Memory B cell (primary cell): Measurements from ENCODE around the gene DGKG.

ENCODE experiments used
- ATAC-seq: fragments of 150-1000 bp; cut with Tn5 transposase; 2 replicates; pipeline ENCODE4 v1.10.0; 2021; ENCODE audit warnings: low read depth, mild to moderate bottlenecking, moderate library complexity
- DNase-seq, 2 donors: peaks; one replicate each; pipeline ENCODE4 v3.0.0; 2022; ENCODE audit warnings: low spot score in 2 of 2
- H3K27ac Mint-ChIP-seq: one replicate; pipeline ENCODE4 v1.8.0; 2022; ENCODE audit warnings: mild to moderate bottlenecking, moderate library complexity, mixed read lengths
- H3K27me3 Mint-ChIP-seq: one replicate; pipeline ENCODE4 v1.8.0; 2022; ENCODE audit warnings: mixed read lengths
- H3K36me3 Mint-ChIP-seq: one replicate; pipeline ENCODE4 v1.8.0; 2022; ENCODE audit warnings: mild to moderate bottlenecking, mixed read lengths
- H3K4me1 Mint-ChIP-seq: one replicate; pipeline ENCODE4 v1.8.0; 2022; ENCODE audit warnings: mixed read lengths
- H3K4me3 Mint-ChIP-seq: one replicate; pipeline ENCODE4 v1.8.0; 2022; ENCODE audit warnings: mild to moderate bottlenecking, moderate library complexity, mixed read lengths
- H3K9me3 Mint-ChIP-seq: one replicate; pipeline ENCODE4 v1.8.0; 2022; ENCODE audit warnings: mixed read lengths

Gene DGKG

DNA sequence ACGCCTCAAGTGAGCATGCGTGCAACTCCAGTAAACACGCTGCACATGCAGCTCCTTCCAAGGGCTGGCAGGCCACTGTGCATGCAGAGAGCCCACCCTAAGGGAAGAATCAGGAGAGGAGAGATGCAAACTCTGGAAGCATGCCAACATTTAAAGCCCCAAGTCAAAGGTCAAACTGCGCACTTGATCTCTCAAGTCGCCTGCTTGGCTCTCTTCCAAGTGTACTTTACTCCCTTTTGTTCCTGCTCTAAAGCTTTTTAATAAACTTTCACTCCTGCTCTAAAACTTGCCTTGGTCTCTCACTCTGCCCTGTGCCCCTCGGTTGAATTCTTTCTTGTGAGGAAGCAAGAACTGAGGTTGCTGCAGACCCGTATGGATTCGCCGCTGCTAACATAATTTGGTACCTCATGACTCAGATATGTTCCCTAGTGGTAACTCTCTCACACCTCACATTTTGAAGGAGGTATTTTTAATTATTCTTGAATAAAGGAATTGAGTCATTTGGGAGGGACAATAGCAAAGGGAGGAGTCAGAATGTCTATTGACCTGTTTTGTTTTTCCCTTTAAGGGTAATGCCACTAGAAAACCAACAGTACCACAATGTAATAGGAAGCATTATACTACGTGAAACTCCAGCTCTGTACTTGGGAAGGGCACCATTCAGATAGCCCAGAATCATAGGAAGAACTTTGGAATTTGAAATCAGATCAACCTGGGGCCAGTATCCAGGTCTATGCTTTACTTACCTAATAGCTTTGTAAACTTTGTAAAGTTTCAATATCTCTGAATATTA, 19.6 kb upstream of the DGKG start:
- peaks cover 9% of the 10 kb centered on the region for H3K9me3 Mint-ChIP-seq
- no peak overlapping the region for H3K4me3 Mint-ChIP-seq
- H3K27ac Mint-ChIP-seq = no peak overlapping the region
- DNase-seq = no peak
- peak; percentile 22 for ATAC-seq
- H3K4me1 Mint-ChIP-seq = peaks cover 19% of the 10 kb centered on the region
- peaks cover 3% of the 10 kb centered on the region for H3K36me3 Mint-ChIP-seq
- H3K27me3 Mint-ChIP-seq = peaks cover 4% of the 10 kb centered on the region

GRCh38 chr3:186380622-186381380, 18.8 kb upstream of the DGKG start:
- no peak overlapping the region for H3K27ac Mint-ChIP-seq
- no peak for DNase-seq
- no peak overlapping the region for H3K4me3 Mint-ChIP-seq
- H3K27me3 Mint-ChIP-seq = peaks cover 4% of the 10 kb centered on the region
- no peak for ATAC-seq
- peaks cover 3% of the 10 kb centered on the region for H3K36me3 Mint-ChIP-seq
- H3K9me3 Mint-ChIP-seq = peaks cover 9% of the 10 kb centered on the region
- peaks cover 19% of the 10 kb centered on the region for H3K4me1 Mint-ChIP-seq

DNA sequence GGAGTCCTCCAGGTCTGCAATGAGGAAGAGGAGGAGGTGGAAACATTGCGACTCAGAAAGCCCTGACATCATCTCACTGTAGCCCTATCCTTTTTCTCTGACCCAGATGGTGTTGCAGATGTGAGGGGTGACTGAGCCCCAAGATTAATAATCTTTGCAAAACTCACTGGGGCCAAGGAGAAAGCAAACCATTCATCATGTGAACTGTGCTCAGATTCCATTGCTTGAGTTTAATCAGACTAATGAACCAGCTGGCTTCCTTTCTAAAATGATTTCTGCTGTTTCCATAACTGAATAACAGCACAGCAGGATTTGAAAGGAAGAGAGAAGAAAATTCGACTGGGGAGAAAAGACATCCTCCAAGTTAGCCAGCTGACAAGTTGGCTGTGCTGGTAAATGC, 13.4 kb upstream of the DGKG start:
- Mint-ChIP-seq H3K27me3 (peaks cover 8% of the 10 kb centered on the region), H3K27ac (no peak overlapping the region)

DNA sequence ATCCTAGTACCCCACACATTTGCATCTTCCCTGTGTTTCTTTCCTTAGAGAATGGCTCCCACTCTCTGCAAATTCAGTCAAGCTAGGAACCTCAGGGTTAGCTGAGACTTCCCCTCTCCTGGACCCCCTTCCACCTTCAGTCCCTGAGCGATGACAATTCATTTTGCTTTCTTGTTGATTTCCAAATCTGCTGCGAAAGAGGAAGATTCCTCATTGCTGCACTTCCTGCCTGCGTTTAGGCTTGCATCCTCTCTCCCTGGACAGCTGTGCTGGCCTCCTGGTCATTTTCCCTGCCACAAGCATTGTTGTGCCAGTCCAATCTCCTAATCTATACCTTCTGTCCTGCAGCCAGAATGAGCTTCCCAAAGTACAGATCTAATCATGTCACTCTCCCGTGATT, 12.3 kb upstream of the DGKG start:
- ATAC-seq = no peak
- peaks cover 8% of the 10 kb centered on the region for H3K27me3 Mint-ChIP-seq
- H3K27ac Mint-ChIP-seq = no peak overlapping the region
- H3K9me3 Mint-ChIP-seq = peaks cover 5% of the 10 kb centered on the region
- no peak for DNase-seq
- peaks cover 7% of the 10 kb centered on the region for H3K4me1 Mint-ChIP-seq
- peaks cover 3% of the 10 kb centered on the region for H3K36me3 Mint-ChIP-seq
- H3K4me3 Mint-ChIP-seq = no peak overlapping the region

More for the DNA sequence above, 13.4 kb upstream of the DGKG start:
- Mint-ChIP-seq H3K4me3 (no peak overlapping the region), H3K9me3 (peaks cover 5% of the 10 kb centered on the region), H3K36me3 (peaks cover 3% of the 10 kb centered on the region), H3K4me1 (peaks cover 7% of the 10 kb centered on the region)
- no peak for DNase-seq
- ATAC-seq = no peak

DNA sequence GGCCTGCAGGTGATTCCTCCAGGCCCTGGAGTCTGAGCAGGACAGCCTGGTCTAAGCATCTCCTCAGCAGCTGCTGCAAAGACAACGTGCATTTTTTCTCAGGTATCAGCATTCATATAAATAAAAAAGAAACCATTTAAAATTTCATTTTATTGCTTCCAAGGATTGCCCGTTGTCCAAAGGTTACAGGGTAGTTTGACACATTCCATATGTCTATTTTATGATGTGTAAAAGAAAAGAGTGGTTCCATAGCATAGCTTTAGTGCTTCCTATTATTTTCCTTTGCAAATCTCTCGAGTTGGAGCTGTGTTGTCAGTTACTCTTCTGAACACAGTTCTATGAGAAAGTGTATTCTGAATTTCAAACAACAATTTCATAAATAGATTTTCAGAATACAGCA, 7.2 kb upstream of the DGKG start:
- H3K27ac Mint-ChIP-seq = no peak overlapping the region
- peaks cover under 1% of the 10 kb centered on the region for H3K27me3 Mint-ChIP-seq
- peaks cover 3% of the 10 kb centered on the region for H3K4me1 Mint-ChIP-seq
- ATAC-seq = no peak
- no peak for DNase-seq
- H3K36me3 Mint-ChIP-seq = no peaks in the 10 kb centered on the region
- H3K9me3 Mint-ChIP-seq = no peaks in the 10 kb centered on the region
- no peak overlapping the region for H3K4me3 Mint-ChIP-seq

DNA sequence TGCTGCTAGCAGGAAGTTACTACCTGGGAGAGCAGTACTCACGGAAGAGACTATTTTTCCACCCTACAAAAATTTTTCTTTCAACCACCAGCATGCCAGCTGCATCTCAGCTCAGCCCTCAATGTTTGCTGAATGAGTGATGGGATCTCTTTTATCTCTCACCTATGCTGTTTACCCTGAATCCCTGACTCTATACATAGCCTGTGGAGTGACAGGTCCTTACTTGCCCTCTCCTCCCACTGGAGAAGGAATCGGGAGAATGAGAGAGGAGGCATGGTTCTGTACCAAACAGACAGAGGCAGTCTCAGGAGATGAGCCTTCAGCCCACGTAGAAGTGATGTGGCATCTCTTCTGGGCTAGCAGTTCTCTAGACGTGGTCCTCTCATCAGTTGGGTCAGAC, 6.7 kb upstream of the DGKG start:
- no peak overlapping the region for H3K27ac Mint-ChIP-seq
- ATAC-seq (no peak), DNase-seq (no peak)
- no peak overlapping the region for H3K4me3 Mint-ChIP-seq
- H3K27me3 Mint-ChIP-seq = no peaks in the 10 kb centered on the region
- no peaks in the 10 kb centered on the region for H3K36me3 Mint-ChIP-seq
- no peaks in the 10 kb centered on the region for H3K9me3 Mint-ChIP-seq
- H3K4me1 Mint-ChIP-seq = peaks cover 3% of the 10 kb centered on the region

DNA sequence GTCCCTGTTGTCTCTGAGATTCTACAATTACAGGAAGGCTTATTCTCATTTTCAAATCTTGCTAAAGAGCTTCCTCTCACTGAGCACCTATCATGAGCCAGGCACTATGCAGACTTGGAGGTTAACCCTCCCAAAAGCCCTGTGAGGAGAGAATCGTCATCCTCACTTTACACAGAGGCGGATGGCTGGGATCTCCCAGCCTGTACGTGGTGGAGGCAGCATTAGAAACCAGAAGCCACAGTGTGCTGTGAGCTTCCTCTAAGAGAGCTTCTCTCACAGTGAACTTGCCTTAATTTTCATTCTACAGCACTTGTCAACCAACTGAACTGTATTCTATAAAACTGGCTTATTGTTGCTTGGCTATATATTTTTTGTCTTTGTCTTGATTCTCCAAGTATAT, 6.1 kb upstream of the DGKG start:
- Mint-ChIP-seq H3K4me3 (no peak overlapping the region), H3K27me3 (no peaks in the 10 kb centered on the region), H3K27ac (no peak overlapping the region), H3K4me1 (peaks cover 3% of the 10 kb centered on the region), H3K36me3 (no peaks in the 10 kb centered on the region), H3K9me3 (no peaks in the 10 kb centered on the region)
- ATAC-seq (no peak), DNase-seq (no peak)

GRCh38 chr3:186367631-186368030, 5.6 kb upstream of the DGKG start:
- Mint-ChIP-seq H3K27me3 (no peaks in the 10 kb centered on the region), H3K4me3 (no peak overlapping the region), H3K9me3 (no peaks in the 10 kb centered on the region), H3K36me3 (no peaks in the 10 kb centered on the region), H3K4me1 (peaks cover 3% of the 10 kb centered on the region), H3K27ac (no peak overlapping the region)
- no peak for DNase-seq
- no peak for ATAC-seq

GRCh38 chr3:186366206-186366605, 4.2 kb upstream of the DGKG start:
- DNase-seq (no peak), ATAC-seq (no peak)
- Mint-ChIP-seq H3K27ac (no peak overlapping the region), H3K4me1 (peaks cover 9% of the 10 kb centered on the region), H3K36me3 (no peaks in the 10 kb centered on the region), H3K27me3 (no peaks in the 10 kb centered on the region), H3K9me3 (no peaks in the 10 kb centered on the region), H3K4me3 (no peak overlapping the region)

GRCh38 chr3:186365202-186365974, 3.4 kb upstream of the DGKG start:
- H3K36me3 Mint-ChIP-seq = no peaks in the 10 kb centered on the region
- DNase-seq = no peak
- H3K4me1 Mint-ChIP-seq = peaks cover 15% of the 10 kb centered on the region
- ATAC-seq = no peak
- H3K4me3 Mint-ChIP-seq = no peak overlapping the region
- no peaks in the 10 kb centered on the region for H3K27me3 Mint-ChIP-seq
- H3K9me3 Mint-ChIP-seq = no peaks in the 10 kb centered on the region
- no peak overlapping the region for H3K27ac Mint-ChIP-seq

DNA sequence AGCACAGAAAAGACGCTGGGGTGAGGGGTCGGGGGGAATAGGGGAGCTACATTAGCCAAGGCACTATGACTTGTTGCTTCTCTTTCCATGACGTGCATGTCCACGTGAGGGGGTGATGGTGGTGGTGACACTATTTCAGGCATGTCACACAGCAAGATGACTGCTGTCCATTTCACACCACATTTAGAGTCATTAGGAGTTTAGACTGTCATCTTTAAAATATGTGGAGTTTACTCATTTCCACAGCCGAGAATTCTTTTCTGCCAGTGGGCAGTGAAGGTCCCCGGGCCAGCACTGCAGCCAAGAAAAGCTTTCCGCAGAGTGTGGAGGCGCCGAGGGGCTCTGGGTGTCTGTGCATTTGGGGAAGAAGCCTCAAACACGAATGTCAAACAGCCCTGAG, 954 bp upstream of the DGKG start:
- peak overlapping the region; percentile 54 for H3K4me3 Mint-ChIP-seq
- H3K4me1 Mint-ChIP-seq = peaks cover 23% of the 10 kb centered on the region
- no peak for ATAC-seq
- DNase-seq = no peak
- no peaks in the 10 kb centered on the region for H3K36me3 Mint-ChIP-seq
- H3K27me3 Mint-ChIP-seq = no peaks in the 10 kb centered on the region
- no peak overlapping the region for H3K27ac Mint-ChIP-seq
- H3K9me3 Mint-ChIP-seq = no peaks in the 10 kb centered on the region

- no peaks in the 10 kb centered on the region for H3K27me3 Mint-ChIP-seq
- peak overlapping the region; percentile 94 for H3K4me3 Mint-ChIP-seq
- no peaks in the 10 kb centered on the region for H3K9me3 Mint-ChIP-seq
- no peak for ATAC-seq
- H3K4me1 Mint-ChIP-seq = peaks cover 26% of the 10 kb centered on the region
- DNase-seq = no peak
- peak overlapping the region; percentile 89 for H3K27ac Mint-ChIP-seq
- no peaks in the 10 kb centered on the region for H3K36me3 Mint-ChIP-seq
These were observed 456 bp upstream of the DGKG start for GRCh38 chr3:186362537-186362842.

- peak overlapping the region; percentile 94 for H3K4me3 Mint-ChIP-seq
- peak overlapping the region; percentile 89 for H3K27ac Mint-ChIP-seq
- ATAC-seq (peak; percentile 19), DNase-seq (no peak)
- no peaks in the 10 kb centered on the region for H3K36me3 Mint-ChIP-seq
- H3K9me3 Mint-ChIP-seq = no peaks in the 10 kb centered on the region
- no peaks in the 10 kb centered on the region for H3K27me3 Mint-ChIP-seq
- peaks cover 27% of the 10 kb centered on the region for H3K4me1 Mint-ChIP-seq
These were observed 730 bp downstream of the DGKG start for GRCh38 chr3:186361246-186361761.

DNA sequence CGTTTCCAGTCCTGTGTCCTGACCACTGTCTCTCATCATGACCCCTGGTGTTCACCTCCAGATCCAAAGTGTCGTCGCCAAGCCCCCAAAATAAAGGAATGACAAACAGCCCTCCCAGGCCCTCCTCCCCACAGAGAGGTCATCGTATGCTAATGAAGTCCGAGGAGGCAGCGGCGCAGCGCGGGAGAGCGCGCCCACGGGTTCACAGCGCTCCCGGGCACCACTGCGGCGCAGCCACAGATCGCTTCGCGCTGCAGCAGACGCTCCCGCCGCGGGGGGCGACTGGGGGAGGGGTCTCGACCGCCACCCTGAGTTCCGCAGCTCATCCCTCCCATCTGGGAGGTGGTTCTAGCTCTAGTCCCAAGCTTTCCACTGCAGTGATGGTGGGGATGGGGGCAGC, 1.3 kb downstream of the DGKG start:
- peaks cover 27% of the 10 kb centered on the region for H3K4me1 Mint-ChIP-seq
- no peaks in the 10 kb centered on the region for H3K27me3 Mint-ChIP-seq
- H3K27ac Mint-ChIP-seq = peak overlapping the region; percentile 89
- H3K4me3 Mint-ChIP-seq = peak overlapping the region; percentile 94
- H3K9me3 Mint-ChIP-seq = no peaks in the 10 kb centered on the region
- ATAC-seq (no peak), DNase-seq (peak in 1 of 2 donors; percentile 19)
- H3K36me3 Mint-ChIP-seq = no peaks in the 10 kb centered on the region
